HepG2 (cell line): ENCODE results near the gene MID1.

ENCODE experiments used
- CBFB ChIP-seq: sonication (generic); formaldehyde crosslinking; IDR thresholded peaks from 2 replicates; pipeline ENCODE4 v1.4.0; 2020; ENCODE audit warnings: missing genetic modification reagents
- CEBPB ChIP-seq: IDR thresholded peaks from 2 replicates; pipeline ENCODE4 v1.6.1; 2011; ENCODE audit warnings: low read depth, low read length, improper control_type of control experiment, borderline replicate concordance
- DPF2 ChIP-seq: sonication (generic); formaldehyde crosslinking; IDR thresholded peaks from 2 replicates; pipeline ENCODE4 v1.4.0; 2020; ENCODE audit warnings: mild to moderate bottlenecking, low read depth, missing genetic modification reagents, borderline replicate concordance
- ELF1 ChIP-seq: sonication (generic); formaldehyde crosslinking; IDR thresholded peaks from 2 replicates; pipeline ENCODE4 v1.4.0; 2020; ENCODE audit warnings: missing genetic modification reagents
- EP300 ChIP-seq, 3 experiments: sonication (generic) in 1 of 3; formaldehyde crosslinking in 1 of 3; IDR thresholded peaks; 2 replicates each; pipeline versions ENCODE4 v1.5.1 to v1.6.1; 2011 to 2020; ENCODE audit warnings: low read depth in 2 of 3, low read length in 2 of 3, borderline replicate concordance in 1 of 3, improper control_type of control experiment in 1 of 3, mild to moderate bottlenecking in 1 of 3, missing genetic modification reagents in 1 of 3, moderate library complexity in 1 of 3
- NFIC ChIP-seq: IDR thresholded peaks from 2 replicates; pipeline ENCODE4 v1.6.1; 2012; ENCODE audit warnings: mild to moderate bottlenecking, low read length, inconsistent platforms
- RBAK ChIP-seq: sonication (generic); formaldehyde crosslinking; IDR thresholded peaks from 2 replicates; pipeline ENCODE4 v1.5.1; 2020; ENCODE audit warnings: mild to moderate bottlenecking, missing genetic modification reagents
- SMC3 ChIP-seq: IDR thresholded peaks from 2 replicates; pipeline ENCODE4 v1.6.1; 2011; ENCODE audit warnings: low read length, improper control_type of control experiment
- SUZ12 ChIP-seq: fragments of 150-350 bp; IDR thresholded peaks from 2 replicates; pipeline ENCODE4 v1.6.1; 2014; ENCODE audit warnings: low read depth, low read length
- ZNF121 ChIP-seq: sonication (generic); formaldehyde crosslinking; IDR thresholded peaks from 2 replicates; pipeline ENCODE4 v1.5.0; 2020; ENCODE audit warnings: mild to moderate bottlenecking, missing genetic modification reagents
- ZNF329 ChIP-seq: sonication (generic); formaldehyde crosslinking; IDR thresholded peaks from 2 replicates; pipeline ENCODE4 v1.9.0; 2021; ENCODE audit warnings: low read depth, mild to moderate bottlenecking, missing genetic modification reagents

DNA sequence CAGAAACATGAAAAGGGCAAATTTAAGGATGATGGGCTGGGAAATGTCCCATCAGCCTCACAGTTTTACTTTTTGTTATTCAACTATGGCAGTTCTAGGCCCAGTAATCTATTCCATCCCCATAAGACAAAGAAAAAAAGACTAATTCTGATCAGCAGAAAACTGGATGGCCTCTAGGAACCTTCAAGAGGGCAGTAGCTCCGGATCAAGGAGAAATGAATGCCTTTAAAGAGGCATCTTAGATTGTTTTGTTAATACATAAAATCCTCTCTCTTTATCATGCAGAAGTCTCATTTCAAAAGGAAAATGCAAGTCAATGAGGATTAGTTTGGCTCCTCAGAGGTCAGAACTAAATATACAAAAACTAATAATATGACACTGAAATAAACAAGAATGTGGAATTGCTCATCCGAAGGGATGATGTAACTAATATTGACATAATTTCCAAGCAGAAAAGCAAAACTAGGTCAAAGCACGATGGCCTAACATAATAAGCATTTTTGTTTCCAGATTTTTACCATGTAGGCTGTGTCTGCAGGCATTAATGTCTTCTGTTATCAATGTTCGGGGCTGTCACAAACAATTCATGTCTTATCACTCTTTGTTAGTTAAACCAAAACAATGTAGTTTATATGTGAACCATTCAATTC, 8.8 kb downstream of the MID1 start:
- no peak for TF ChIP-seq EP300 (IDR thresholded peaks at IDR 0.05; ENCODE audit: low read depth in 2 of 2, low read length in 2 of 2)
- TF ChIP-seq EP300 (CRISPR knock-in tag; IDR thresholded peaks at IDR 0.05; ENCODE audit: borderline replicate concordance), result no peak
- TF ChIP-seq CEBPB, result no peak
- TF ChIP-seq ZNF121 (CRISPR knock-in tag), result no peak
- TF ChIP-seq NFIC, result no peak
- TF ChIP-seq DPF2 (CRISPR knock-in tag), result no peak
- no peak for TF ChIP-seq SUZ12
- TF ChIP-seq ZNF329 (CRISPR knock-in tag), result no peak
- no peak for TF ChIP-seq ELF1 (CRISPR knock-in tag)
- no peak for TF ChIP-seq CBFB
- TF ChIP-seq RBAK (CRISPR knock-in tag), result no peak
- TF ChIP-seq SMC3, result no peak
